Measurements from ENCODE around the gene MIA.
"Not testable (repeated sequence)": the region's sequence is repeated elsewhere in the genome, so short reads cannot be mapped to it uniquely, and the experiment has no call there.

Gene MIA

GRCh38 chr19:40818480-40819399 is 43.4 kb downstream of the MIA start:
- peak; percentile 74 to 79 (median 75) for DNase-seq
- H3K36me3 Mint-ChIP-seq (ENCODE audit: insufficient read depth), result peaks cover 17% of the 10 kb centered on the region
- H3K27me3 Mint-ChIP-seq, H3K9me3 Mint-ChIP-seq: not testable (repeated sequence)
- peak overlapping the region; percentile 89 to 95 for H3K27ac Mint-ChIP-seq
- peak overlapping the region; percentile 80 to 83 for H3K4me3 Mint-ChIP-seq
- ATAC-seq (replicated peaks), result peak; percentile 93
- peaks cover 23 to 30% of the 10 kb centered on the region in 2 donors for H3K4me1 Mint-ChIP-seq (ENCODE audit: low read depth in 2 of 2)

DNA sequence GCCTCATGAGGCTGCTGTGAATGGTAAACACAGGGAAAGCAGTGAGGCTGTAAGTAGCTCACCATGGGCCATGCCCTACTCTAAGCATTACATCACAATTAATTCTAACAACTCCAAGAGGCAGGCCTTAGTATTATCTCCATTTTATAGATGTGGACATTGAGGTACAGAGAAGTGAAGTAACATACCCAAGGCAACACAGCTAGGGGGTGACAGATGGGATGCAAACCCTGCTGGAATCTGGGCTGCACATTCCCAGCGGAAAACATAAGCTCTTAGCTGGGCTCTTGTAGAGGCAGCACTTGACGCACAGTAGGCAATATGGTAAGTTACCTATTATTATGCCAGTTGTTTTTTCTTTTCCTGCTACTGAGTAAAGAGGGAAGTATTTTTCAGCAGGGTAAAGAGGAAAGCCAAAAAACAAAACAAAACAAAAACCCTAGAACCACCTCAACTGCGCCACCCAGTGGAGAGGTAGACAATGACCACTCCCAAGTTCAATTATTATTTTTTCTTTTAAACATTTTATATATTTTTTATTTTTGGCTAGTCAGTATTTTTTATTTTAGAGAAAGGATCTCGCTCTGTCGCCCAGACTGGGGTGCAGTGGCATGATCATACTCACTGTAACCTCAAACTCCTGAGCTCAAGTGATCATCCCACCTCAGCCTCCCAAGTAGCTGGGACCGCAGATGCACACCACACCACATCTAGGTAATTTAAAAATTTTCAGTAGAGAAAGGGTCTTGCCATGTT is 44.3 kb downstream of the MIA start:
- Mint-ChIP-seq H3K4me3 (peak overlapping the region; percentile 80 to 83), H3K36me3 (ENCODE audit: insufficient read depth) (peaks cover 14% of the 10 kb centered on the region), H3K27ac (peak overlapping the region; percentile 89 to 95), H3K4me1 (ENCODE audit: low read depth in 2 of 2) (peaks cover 22 to 30% of the 10 kb centered on the region in 2 donors)
- ATAC-seq (replicated peaks) (peak; percentile 36), DNase-seq (peak; percentile 68 to 72 (median 68))
- not testable (repeated sequence) for H3K27me3 Mint-ChIP-seq, H3K9me3 Mint-ChIP-seq

- Mint-ChIP-seq H3K4me3 (no peak overlapping the region), H3K9me3 (no peaks in the 10 kb centered on the region), H3K27ac (peak overlapping the region in 1 of 2 donors; percentile 49), H3K36me3 (ENCODE audit: insufficient read depth) (peaks cover 14% of the 10 kb centered on the region), H3K27me3 (no peaks in the 10 kb centered on the region), H3K4me1 (ENCODE audit: low read depth in 2 of 2) (peaks cover 43 to 47% of the 10 kb centered on the region in 2 donors)
- no peak for DNase-seq
- ATAC-seq (replicated peaks), result no peak
Measured at GRCh38 chr19:40822161-40822560, 46.8 kb downstream of the MIA start.

GRCh38 chr19:40822704-40823553 is 47.6 kb downstream of the MIA start:
- H3K4me1 Mint-ChIP-seq (ENCODE audit: low read depth in 2 of 2), result peaks cover 46 to 47% of the 10 kb centered on the region in 2 donors
- not testable (repeated sequence) for DNase-seq

GRCh38 chr19:40824916-40825315 is 49.6 kb downstream of the MIA start:
- H3K27ac Mint-ChIP-seq, result peak overlapping the region; percentile 93 to 95
- H3K9me3 Mint-ChIP-seq; ATAC-seq (replicated peaks); H3K4me3 Mint-ChIP-seq; DNase-seq; H3K27me3 Mint-ChIP-seq: not testable (repeated sequence)
- peaks cover 30 to 40% of the 10 kb centered on the region in 2 donors for H3K4me1 Mint-ChIP-seq (ENCODE audit: low read depth in 2 of 2)
- H3K36me3 Mint-ChIP-seq (ENCODE audit: insufficient read depth), result peaks cover 12% of the 10 kb centered on the region

More at GRCh38 chr19:40822704-40823553, 47.6 kb downstream of the MIA start:
- H3K9me3 Mint-ChIP-seq; H3K4me3 Mint-ChIP-seq; H3K27me3 Mint-ChIP-seq; ATAC-seq (replicated peaks): not testable (repeated sequence)
- Mint-ChIP-seq H3K36me3 (ENCODE audit: insufficient read depth) (peaks cover 18% of the 10 kb centered on the region), H3K27ac (peak overlapping the region; percentile 94 to 95)

- not testable (repeated sequence) for DNase-seq; H3K27me3 Mint-ChIP-seq; H3K9me3 Mint-ChIP-seq; ATAC-seq (replicated peaks)
- Mint-ChIP-seq H3K4me1 (ENCODE audit: low read depth in 2 of 2) (peaks cover 30 to 40% of the 10 kb centered on the region in 2 donors), H3K27ac (peak overlapping the region; percentile 93 to 95), H3K4me3 (peak overlapping the region in 1 of 2 donors; percentile 43), H3K36me3 (ENCODE audit: insufficient read depth) (peaks cover 12% of the 10 kb centered on the region)
Measured at GRCh38 chr19:40825460-40826095, 50.3 kb downstream of the MIA start.

DNA sequence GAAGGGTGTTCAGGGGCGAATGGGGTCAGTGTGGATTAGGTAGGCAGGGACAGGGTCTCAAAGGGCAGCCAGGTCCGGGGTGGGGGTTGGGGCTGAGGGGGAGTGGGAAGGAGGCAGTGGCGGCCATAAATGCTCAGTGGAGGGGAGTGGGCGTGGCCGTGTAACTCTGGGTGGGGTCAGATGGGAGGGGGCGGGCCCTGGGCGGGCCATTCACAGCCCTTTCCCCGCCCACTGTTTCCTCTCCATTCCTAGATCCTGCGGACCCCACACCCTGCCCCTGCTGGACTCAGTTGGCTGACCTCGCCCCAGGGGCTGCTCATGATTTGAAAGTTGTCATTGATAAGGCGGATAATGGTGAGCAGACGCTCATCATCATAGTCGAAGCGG is 51.0 kb downstream of the MIA start:
- not testable (repeated sequence) for ATAC-seq (replicated peaks); H3K9me3 Mint-ChIP-seq; H3K27me3 Mint-ChIP-seq; DNase-seq
- H3K27ac Mint-ChIP-seq, result peak overlapping the region; percentile 93 to 95
- peaks cover 12% of the 10 kb centered on the region for H3K36me3 Mint-ChIP-seq (ENCODE audit: insufficient read depth)
- H3K4me3 Mint-ChIP-seq, result peak overlapping the region; percentile 54 to 56
- H3K4me1 Mint-ChIP-seq (ENCODE audit: low read depth in 2 of 2), result peaks cover 30 to 40% of the 10 kb centered on the region in 2 donors

- Mint-ChIP-seq H3K36me3 (ENCODE audit: insufficient read depth) (peaks cover 12% of the 10 kb centered on the region), H3K4me3 (peak overlapping the region; percentile 54 to 56), H3K27ac (peak overlapping the region; percentile 93 to 95), H3K4me1 (ENCODE audit: low read depth in 2 of 2) (peaks cover 30 to 40% of the 10 kb centered on the region in 2 donors)
- H3K9me3 Mint-ChIP-seq, H3K27me3 Mint-ChIP-seq: not testable (repeated sequence)
- ATAC-seq (replicated peaks) (peak; percentile 92), DNase-seq (peak; percentile 71 to 75 (median 72))
Measured at GRCh38 chr19:40826699-40827385, 51.5 kb downstream of the MIA start.

Measured in effector memory CD8-positive, alpha-beta T cell (primary cell).